Stimulated activated CD8-positive, alpha-beta memory T cell treated with anti-CD3 and anti-CD28 coated beads, Interleukin-7, amount 100 ng/mL, for 4 hours (primary cell): ENCODE data around the gene TBC1D12.
A peak's percentile ranks its signal among the peaks of the same experiment; 100 is the strongest.
"Not testable (repeated sequence)": the region's sequence is repeated elsewhere in the genome, so short reads cannot be mapped to it uniquely, and the experiment has no call there.

Experiments
- DNase-seq, 2 donors: peaks; one replicate each; pipeline ENCODE4 v3.0.0-alpha.2; 2020; ENCODE audit warnings: low read depth in 2 of 2

Gene TBC1D12

DNA sequence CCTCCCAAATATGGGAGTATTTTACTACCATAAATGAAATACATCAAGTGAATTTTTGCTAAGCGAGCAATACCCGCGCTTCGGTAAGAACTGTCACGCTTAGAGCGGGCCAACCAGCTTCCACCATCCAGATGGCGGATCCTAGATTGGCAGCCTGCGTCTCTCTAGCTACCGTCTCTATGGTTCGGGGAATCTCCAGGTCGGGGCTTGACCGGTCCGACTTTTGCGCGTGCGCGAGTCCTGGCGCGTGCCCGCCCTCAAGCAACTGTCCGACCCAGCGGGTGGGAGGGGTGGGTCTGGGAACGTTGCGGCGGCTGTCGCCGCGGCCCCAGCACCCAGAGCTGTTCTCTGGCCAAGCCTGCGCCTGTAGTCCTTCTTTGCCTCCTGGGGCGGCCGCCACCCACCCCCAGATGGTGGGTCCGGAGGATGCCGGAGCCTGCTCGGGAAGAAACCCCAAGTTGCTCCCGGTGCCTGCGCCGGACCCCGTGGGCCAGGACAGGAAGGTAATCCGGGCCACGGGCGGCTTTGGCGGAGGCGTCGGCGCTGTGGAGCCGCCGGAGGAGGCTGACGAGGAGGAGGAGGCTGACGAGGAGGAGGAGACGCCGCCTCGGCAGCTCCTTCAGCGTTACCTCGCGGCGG, at the start of gene TBC1D12:
TBC1D12 (plus strand) TSS at position 338 of the 639 bp plus-strand sequence; CDS start at position 411, 73 bp downstream.
- DNase-seq: no peak

DNA sequence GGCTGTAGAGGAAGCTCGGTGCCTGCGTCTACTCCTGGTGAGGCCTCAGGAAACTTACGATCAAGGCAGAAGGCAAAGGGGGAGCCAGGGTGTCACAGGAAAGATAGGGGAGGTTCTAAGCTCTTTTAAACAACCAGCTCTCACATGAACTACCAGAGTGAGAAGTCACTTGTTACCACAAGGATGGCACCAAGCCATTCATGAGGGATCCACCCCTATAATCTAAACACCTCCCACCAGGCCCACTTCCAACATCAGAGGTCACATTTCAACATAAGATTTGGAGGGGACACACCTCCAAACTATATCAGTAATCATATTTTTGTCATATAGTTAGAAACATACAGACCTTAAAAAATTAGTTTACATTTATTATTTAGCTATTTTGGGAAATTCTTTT, 49.0 kb upstream of the TBC1D12 start:
- no peak for DNase-seq

DNA sequence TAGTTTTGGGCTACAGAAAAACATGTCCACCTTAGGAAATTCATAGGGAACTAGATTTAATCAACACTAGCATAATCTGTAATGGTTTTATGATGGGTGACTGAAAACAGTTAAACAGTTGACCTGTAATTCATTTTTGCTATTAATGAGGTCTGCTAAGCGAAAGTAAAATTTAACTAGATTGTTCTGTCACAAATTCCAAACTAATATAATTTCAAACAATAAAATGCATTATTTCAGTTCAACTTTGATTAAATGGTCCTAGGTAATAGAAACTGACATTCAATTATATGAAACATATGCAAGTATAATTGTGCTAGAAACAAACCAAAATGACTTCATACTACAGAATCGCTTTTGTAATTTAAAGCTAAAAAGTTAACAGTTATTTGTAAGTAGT, 46.5 kb upstream of the TBC1D12 start:
- no peak for DNase-seq

DNA sequence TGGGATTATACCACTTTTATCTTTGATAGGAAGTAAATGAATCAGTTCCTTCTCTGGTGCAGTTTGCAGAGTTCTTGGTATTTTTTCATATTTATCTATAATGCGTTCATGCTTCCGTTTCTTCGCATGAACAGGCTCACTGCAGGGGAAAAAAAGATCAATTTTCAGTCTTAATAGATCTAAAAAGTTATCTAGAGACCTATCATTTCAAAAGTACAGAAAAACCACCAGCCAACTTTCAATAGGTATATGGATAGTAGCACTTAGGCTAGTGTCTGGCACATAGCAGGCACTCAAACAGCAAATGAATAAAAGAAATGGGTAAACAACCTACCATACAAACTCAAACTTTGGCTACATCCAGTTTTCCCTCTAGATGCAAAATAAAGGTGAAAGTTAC, 45.1 kb upstream of the TBC1D12 start:
- DNase-seq: no peak

DNA sequence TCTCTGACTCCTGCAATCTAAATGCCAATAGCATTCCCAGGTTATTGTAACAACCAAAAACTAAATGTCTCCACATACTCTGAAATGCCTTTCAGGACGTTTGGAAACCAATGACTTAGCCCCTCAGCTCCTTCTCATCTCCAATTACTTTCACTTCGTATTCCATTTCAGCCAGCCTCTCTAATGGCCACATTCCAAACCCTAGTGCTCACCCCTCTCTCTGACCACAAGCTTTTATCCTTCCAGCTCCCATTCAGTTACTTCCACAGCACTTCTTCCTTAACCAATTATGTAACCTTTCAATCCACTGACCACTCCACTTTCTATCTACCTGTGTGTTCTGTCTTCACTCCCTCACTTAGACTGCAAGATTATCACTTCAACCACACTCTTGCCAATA, 43.9 kb upstream of the TBC1D12 start:
- DNase-seq: no peak

DNA sequence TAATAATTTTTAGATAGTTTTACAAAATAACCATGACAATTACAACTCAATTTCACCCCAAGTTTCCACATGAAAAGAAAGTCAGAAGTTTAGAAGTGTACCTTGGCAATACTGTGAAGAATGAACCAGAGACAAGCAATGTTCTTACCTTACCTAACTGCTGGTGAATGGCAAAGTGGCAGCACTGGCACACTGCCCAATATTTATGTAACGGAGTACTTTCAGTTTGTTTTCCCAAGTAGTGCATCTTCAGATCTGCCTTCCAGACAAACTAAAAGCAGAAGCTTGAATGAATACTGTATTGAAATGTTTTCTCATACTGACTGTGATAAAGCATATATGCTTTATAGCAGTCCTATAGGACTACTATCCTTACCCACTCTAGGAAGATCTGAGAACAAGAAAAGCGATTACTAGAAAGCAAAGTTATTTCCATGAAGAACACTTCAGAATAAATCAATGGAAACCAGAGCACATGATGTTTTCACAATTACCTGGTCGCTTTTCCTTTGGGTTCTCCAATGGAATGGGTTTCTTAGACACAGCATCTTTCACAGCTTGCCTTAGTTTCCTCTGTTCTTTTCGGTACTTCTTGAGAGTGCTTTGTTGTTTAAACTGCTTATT, 41.1 kb upstream of the TBC1D12 start:
- DNase-seq: no peak

DNA sequence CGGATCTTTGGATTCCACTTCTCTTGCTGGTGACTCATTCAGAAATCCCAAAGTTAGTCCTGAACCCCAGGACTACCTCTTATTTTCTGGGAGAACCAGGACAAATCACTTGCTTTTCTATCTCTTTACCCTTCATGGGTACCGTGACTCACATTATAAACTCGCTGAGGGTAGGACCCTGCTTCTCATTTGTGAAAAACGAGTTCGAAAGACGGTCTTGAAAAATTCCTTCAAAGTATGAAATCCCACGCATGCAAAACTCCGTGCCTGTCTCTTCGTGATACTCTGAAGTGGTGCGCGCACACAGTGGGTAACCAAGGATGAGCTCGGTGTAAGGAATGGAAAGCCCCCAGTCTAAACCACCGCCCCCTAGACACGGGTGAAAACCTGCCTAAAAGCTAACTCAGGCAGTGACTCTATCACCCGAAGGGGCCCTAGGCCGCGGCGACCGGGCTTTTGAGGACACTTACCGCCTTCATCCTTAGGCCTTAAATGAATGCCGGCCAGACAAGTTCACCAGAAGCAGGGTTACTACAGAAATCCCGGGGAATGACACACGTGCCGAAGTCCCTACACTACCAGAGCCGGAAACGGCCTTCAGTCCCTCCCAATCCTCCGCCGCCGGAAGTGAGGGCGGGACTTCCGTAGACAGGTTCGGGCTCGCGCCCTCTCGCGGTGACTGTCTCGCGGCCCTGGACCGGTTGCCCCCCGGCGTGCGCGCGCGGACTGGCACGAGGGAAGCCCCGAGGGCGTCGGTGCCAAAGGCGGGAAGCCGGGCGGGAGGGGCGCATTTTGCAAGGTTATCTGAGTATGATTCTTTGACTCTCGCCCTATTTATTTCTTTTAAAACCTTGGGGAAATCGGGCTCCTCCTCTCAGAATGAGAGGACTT, 39.7 kb upstream of the TBC1D12 start, which contains the start of gene NOC3L:
NOC3L (minus strand) TSS at position 580 of the 891 bp plus-strand sequence; CDS start at position 479, 101 bp downstream.
- peak; percentile 93 to 94 for DNase-seq

DNA sequence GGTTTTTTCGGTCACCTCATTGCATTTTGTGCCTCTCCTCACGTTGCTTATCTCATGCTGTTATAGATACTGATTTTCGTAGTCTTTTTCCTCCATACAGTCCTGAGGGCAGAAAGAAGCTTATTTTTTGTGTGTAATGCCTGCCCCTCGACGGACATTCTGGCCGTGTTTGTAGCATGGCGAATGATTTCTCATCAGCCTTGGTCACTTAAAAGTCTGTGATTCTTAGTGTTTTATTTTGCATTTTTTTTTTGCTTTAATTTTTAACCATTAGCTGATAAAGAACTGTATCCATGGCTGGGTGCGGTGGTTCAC, 39.1 kb upstream of the TBC1D12 start:
- DNase-seq: no peak

DNA sequence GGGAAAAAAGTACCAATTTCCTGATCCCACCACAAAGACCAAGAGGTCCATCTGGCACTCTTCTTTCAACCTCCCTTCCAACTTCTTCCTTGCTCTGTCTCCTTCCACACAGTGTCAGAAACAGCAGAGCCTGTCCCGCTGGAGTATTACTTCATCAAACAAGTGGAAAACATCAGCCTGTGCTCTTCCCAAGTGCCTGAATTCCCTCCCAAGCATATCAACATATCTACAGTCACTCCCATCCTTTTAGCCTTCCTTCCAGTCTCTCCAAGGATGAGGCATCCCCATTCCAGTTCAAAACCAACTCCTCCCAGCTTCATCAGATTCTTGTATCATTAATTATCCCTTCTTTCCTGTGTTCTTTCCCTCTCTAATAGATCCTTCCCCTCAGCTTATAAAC, 37.9 kb upstream of the TBC1D12 start:
- no peak for DNase-seq

DNA sequence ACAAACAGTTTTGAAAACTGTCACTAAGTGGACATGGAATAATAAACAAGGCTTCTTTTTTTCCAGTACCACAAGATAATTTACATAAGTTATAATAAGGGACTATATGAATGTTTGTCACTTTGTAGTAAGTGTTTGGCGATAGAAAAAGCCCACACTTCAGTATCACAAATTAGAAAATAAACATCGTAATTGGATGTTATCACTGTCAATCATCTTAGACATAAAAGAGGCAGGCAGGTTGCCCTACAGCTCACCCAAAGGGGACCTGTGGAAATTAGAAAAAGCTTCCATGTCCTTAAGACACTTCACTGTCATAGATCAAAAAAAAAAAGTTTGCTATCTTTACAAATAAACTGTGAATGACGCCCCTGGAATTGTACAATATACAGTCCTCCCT, 36.0 kb upstream of the TBC1D12 start:
- DNase-seq: no peak

DNA sequence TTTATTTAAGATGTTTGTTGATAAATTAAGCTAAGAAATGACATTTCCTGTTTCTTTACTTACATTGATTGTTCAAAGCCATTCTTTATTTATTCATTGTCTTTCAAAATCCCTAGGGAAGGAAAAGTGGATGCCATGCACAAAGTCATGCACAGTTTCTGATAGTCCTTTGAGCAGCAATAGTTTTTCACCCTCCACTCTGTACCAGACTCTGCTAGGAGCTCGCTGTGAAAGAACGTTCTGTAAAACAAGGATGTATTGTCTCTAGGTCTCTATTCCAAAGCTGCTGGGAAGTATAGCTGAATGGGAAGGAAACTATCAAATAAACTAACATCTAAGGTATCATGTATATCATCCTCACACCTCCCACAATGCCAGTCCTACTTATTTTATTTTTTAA, 31.8 kb upstream of the TBC1D12 start:
- DNase-seq: no peak

DNA sequence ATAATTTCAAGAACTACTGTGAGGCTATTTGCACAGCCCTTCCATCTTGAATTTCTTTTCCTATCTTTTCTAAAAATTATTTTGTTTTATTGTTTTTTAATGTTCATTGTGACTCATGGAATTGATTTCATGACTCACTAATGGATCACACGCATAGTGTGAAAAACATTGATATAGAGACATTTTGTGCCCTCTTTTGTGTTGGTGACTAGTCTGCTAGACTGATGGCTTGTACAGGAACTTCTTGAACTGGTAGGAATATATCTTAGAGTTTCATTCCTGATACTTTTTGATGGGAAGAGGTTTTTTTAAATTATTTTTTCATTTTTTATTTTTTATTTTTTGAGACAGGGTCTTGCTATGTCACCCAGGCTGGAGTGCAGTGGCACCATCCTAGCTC, 27.0 kb upstream of the TBC1D12 start:
- DNase-seq: no peak

DNA sequence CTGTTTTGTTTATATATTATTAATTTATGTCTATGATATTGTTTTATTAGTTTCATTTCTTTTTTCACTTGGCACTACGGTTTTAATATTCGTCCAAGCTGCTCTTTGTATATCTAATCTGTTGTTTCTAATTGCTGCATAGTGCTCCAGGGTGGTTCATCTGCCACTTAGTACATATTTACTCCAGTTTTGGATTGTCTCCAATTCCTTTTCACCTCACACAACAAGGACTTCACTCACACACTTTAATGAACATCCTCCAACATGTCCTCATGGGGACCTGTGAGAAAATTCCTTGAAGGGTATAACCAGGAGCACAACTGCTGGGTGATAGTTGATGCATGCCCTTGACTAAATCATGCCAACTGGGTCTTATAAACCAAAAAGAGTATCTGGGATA, 25.5 kb upstream of the TBC1D12 start:
- DNase-seq: no peak

DNA sequence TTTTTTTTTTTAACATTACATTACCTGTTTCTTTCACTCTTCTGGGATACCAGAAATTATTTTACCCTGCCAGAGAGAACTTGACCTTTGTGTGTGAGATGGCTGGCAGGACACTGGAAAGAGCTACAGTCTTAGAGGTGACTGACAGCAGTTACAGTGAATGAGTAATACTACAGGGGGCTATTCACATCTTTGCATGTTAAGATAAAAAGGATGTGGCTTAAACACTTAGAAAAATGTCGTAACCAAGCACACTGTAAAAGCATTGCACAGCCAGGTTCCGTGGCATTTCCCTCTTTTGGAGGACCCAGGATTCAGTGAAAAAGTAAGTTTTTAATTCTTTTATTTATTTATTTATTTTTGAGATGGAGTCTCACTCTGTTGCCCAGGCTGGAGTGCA, 18.8 kb upstream of the TBC1D12 start:
- no peak for DNase-seq

DNA sequence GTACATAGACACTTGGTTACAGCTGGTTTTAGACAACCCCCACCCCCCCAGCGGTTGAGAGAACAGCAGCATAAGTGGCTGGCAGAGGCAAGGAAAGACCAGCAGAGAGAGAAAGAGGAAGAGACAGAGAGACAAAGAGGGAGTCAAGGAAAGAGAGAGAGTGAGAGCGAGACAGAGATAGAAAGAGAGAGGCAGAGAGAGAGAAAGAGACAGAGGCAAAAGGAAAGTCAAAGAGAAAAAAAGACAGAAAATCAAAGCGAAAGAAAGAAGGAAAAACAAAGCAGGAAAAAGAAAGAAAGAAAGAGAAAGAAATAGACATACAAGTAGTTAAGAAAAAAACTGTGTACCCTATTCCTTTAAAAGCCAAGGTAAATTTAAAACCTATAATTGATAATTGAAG, 16.6 kb upstream of the TBC1D12 start:
- DNase-seq: not testable (repeated sequence)

DNA sequence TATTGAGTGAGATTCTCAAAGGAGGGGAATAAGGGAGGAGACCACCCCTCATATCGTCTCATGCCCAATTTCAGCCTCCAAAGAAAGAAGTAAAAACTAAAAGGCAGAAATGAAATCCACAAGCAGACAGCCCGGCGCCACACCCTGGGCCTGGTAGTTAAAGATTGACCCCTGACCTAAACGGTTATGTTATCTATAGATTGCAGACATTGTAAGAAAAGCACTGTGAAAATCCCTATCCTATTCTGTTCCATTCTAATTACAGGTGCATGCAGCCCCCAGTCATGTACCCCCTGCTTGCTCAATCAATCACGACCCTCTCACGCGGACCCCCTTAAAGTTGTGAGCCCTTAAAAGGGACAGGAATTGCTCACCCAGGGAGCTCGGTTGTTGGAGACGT, 10.2 kb upstream of the TBC1D12 start:
- not testable (repeated sequence) for DNase-seq

DNA sequence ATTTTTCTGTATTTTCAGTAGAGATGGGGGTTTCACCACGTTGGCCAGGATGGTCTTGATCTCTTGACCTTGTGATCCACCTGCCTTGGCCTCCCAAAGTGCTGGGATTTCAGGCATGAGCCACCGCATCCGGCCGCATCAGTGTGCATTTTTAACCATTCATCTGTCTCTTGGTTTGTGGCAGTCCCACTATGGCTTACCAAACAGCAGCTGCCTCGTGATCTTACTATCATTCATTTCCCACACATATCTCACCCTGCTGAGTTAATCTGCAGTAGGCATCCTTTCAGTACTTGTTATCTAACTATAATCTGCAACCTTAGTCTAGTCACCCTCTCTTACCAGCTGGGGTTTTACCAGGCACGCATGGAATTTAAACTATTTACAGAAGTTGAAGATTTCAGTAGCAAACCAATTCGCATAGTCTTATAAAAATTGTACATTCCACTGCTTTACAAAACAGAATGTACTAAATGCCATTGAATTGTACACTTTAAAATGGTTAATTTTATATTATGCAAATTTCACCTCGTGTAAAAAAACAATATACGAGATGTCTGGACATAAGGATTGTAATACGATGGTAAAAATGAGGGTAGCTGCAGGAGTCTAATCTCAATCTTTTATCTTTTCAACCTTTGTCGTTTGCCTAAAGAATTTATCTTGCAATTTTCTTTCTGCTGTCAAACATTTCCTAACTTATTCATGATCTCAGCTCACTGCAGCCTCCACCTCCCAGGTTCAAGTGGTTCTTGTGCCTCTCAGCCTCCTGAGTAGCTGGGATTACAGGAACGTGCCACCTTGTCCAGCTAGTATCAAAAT, 4.6 kb upstream of the TBC1D12 start:
- no peak for DNase-seq

DNA sequence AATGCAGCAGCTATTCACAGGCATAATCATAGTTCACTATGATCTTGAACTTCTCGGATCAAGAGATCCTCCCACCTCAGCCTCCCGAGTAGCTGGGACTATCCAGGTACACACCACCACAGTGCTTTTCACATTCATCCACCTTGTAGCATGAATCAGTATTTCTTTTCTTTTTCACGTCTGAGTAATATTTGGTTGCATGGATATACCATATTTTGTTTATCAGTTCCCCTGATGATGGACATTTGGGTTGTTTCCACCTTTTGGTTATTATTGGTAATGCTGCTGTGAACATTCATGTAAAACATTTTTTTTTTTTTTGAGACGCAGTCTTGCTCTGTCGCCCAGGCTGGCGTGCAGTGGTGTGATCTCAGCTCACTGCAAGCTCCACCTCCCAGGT, 3.6 kb upstream of the TBC1D12 start:
- DNase-seq: no peak

DNA sequence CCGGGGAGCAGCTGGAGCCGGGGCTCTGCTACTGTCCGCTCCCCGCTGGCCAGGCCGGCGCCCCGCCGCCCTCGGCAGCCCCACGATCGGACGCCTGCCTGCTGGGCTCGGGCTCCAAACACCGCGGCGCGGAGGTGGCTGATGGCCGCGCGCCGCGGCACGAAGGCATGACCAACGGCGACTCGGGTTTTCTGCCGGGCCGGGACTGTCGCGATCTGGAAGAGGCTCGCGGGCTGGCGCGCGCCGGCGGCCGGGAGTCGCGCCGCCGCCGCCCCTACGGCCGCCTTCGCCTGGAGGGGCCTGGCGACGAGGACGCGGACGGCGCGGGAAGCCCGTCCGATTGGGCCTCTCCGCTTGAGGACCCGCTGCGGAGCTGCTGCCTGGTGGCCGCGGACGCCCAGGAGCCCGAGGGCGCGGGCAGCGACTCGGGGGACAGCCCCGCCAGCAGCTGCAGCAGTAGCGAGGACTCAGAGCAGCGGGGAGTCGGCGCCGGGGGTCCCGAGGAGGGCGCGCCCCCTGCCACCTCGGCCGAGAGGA, 570 bp downstream of the TBC1D12 start:
- no peak for DNase-seq

DNA sequence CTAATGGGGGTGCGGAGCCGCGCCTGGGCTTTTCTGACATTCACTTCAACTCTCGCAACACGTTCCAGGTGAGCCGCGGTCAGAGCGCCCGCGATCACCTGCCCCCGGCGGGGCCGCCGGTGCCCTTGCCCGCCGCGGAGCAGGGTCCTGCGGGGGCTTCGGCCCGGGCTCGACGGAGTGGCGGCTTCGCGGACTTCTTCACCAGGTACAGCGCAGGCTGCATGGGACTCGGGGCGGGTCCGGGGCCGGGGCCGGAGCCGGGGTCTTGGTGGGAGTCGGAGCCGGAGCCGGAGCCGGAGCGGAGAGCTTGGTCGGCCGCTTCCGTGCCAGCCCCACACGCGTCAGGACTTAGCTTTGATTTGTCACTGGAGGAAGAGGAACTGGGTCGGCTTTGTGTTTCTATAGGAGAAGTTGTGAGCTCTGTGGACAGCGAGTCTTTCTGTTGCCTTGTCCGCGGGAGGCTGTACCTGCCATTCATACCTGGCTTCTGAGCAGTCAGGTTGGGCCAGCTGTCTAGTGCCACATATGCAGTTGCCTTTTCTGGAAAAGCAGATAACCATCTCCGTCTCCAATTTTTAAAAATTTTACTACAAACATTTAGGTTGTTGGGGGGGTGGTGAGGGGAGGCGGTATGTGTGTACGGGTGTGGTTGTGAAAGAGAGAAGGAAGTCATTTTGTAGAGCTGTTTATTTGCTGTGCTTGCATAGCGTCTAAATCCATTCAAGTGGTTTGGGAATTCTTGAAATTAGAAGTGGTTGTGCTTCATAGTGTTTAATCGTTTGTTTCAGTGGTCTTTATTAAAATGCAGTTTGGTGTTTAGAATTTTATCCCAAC, 1.3 kb downstream of the TBC1D12 start:
- no peak for DNase-seq

DNA sequence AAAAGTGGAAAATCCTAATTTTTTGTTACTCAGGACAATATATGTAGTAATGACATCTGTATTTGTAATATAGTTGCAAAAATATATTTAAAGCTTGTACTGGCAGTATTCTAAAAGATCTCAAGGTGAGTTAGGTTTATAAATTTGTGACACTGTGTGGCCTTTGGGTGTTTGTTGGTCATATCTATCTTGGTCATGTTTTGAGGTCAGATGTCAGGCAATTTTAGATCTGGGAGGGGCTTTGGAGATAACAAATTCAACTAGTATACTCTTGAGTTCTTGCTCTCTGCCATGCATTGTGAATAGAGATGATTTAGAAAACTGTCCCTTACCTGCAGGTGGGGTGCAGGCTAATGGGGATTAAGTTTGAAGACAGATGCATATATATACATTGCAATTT, 3.1 kb downstream of the TBC1D12 start:
- no peak for DNase-seq
